ENCODE results near the gene KCNH2. TPM values are rescaled to one million over a fixed set of nuclear protein-coding genes. Genes with fewer than 3 reads are reported as not detected.

The KCNH2 gene
- polyA plus RNA-seq, 1 of the 3 experiments (the other 2 are of a cell fraction): 2.2 TPM

DNA sequence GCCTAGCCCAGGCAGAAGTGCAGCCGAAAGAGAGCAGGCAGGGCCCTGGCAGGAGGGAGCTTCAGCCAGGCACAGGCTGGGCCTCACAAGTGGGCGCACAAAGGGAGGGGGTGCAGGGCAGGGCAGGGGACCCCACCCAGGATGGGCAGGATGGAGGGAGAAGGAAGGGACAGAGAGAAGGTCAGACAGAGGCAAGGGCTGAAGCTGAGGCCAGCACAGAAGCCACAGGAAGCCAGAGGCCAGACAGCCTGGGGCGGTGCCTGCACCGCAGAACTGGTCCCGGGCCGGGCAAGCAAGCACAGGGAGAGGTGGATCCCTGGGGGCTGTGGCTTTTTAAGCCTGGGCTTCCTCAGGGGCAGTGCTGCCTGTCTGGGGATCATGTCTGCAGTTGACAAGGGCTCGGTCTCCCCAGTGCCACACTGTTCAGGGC, 29.4 kb upstream of the KCNH2 start:
- peak; percentile 71 for DNase-seq
- Histone ChIP-seq H3K4me3 (ENCODE audit: low read depth in 2 of 2, low read length in 1 of 2) (no peak overlapping the region), H3K27ac (ENCODE audit: low read depth in 2 of 2, low read length in 1 of 2) (no peak overlapping the region; a peak in 1 of 4 replicates), H3K9ac (no peak overlapping the region), H4K20me1 (ENCODE audit: insufficient read depth) (no peaks in the 10 kb centered on the region), H3K36me3 (replicated peaks in 1 of 2; ENCODE audit: control insufficient read depth in 1 of 2, insufficient read depth in 2 of 2, low read length in 1 of 2) (no peaks in the 10 kb centered on the region), H3K9me3 (no peaks in the 10 kb centered on the region), H3K4me1 (ENCODE audit: control insufficient read depth in 1 of 2, insufficient read depth in 2 of 2, low read depth in 1 of 2, low read length in 1 of 2) (peaks cover 0 to 14% of the 10 kb centered on the region in 2 experiments; a peak in 1 of 4 replicates), H3K9me2 (no peaks in the 10 kb centered on the region), H3F3A (replicated peaks; ENCODE audit: insufficient read depth) (no peaks in the 10 kb centered on the region), H3K79me2 (ENCODE audit: insufficient read depth) (no peaks in the 10 kb centered on the region), H3K4me2 (no peak overlapping the region), H3K27me3 (ENCODE audit: insufficient read depth) (0 out of 2 replicates have a peak, but pooled peaks cover 5% of the 10 kb centered on the region), H2AFZ (ENCODE audit: low read depth) (no peak overlapping the region)
- CTCF ChIA-PET: interaction anchor here (0.7 to 11.3 kb wide), 12 partner anchors 9 to 240 kb away, joined by 3 to 151 read pairs (median 10); partner anchors contain the start of genes ATG9B, GBX1 and NOS3
- POLR2A ChIA-PET: interaction anchor here (0.9 to 1.0 kb wide), 2 partner anchors 10 to 35 kb away, joined by 3 read pairs; no protein-coding TSS in a partner anchor
- TF ChIP-seq MEF2A (IDR thresholded peaks at IDR 0.05; ENCODE audit: borderline replicate concordance, low read depth) (no peak), JUND (IDR thresholded peaks at IDR 0.05) (no peak), RFX5 (IDR thresholded peaks at IDR 0.05; ENCODE audit: low read length) (no peak), FOXJ3 (CRISPR knock-in tag; IDR thresholded peaks at IDR 0.05) (no peak), GABPA (IDR thresholded peaks at IDR 0.05; ENCODE audit: low read depth) (no peak), FOXM1 (IDR thresholded peaks at IDR 0.05; ENCODE audit: low read depth) (no peak), NRF1 (IDR thresholded peaks at IDR 0.05; ENCODE audit: low read depth, low read length) (no peak)
- TF ChIP-seq, protein P1, sequence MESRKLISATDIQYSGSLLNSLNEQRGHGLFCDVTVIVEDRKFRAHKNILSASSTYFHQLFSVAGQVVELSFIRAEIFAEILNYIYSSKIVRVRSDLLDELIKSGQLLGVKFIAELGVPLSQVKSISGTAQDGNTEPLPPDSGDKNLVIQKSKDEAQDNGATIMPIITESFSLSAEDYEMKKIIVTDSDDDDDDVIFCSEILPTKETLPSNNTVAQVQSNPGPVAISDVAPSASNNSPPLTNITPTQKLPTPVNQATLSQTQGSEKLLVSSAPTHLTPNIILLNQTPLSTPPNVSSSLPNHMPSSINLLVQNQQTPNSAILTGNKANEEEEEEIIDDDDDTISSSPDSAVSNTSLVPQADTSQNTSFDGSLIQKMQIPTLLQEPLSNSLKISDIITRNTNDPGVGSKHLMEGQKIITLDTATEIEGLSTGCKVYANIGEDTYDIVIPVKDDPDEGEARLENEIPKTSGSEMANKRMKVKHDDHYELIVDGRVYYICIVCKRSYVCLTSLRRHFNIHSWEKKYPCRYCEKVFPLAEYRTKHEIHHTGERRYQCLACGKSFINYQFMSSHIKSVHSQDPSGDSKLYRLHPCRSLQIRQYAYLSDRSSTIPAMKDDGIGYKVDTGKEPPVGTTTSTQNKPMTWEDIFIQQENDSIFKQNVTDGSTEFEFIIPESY (IDR thresholded peaks at IDR 0.05; ENCODE audit: borderline replicate concordance, low read depth): no peak
- WGBS (ENCODE audit: low lambda C conversion rate): 79% methylated on average over 3 of the region's 7 CpGs

DNA sequence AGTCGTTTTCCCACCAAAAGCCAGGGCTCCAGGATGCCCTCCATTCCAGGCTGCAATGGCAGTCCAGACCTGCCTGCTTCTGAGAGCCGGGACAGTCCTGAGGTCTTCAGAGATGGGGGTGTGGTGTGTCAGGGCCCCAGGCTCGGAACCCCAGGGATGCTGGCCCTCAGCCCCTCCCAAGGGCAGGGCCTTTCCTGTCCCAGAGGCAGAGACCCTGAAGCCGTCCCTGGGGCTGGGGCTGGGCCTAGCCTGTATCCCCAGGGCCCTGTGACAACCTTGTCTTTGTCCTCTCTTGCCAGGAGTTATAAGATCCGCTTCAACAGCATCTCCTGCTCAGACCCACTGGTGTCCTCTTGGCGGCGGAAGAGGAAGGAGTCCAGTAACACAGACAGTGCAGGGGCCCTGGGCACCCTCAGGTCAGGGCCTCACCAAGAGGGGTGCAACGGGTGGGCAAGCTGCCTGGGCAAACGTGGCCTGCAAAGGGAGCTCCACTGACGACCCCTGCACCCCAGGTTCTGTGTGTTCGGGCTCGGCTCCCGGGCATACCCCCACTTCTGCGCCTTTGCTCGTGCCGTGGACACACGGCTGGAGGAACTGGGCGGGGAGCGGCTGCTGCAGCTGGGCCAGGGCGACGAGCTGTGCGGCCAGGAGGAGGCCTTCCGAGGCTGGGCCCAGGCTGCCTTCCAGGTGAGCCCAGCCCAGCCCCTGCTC, 28.6 kb upstream of the KCNH2 start:
- Histone ChIP-seq H3K9me2 (no peaks in the 10 kb centered on the region), H3K9me3 (no peaks in the 10 kb centered on the region), H3K36me3 (replicated peaks in 1 of 2; ENCODE audit: control insufficient read depth in 1 of 2, insufficient read depth in 2 of 2, low read length in 1 of 2) (no peaks in the 10 kb centered on the region), H3K27me3 (ENCODE audit: insufficient read depth) (0 out of 2 replicates have a peak, but pooled peaks cover 5% of the 10 kb centered on the region), H3K79me2 (ENCODE audit: insufficient read depth) (no peaks in the 10 kb centered on the region), H3K27ac (ENCODE audit: low read depth in 2 of 2, low read length in 1 of 2) (no peak overlapping the region), H3K4me2 (no peak overlapping the region), H3F3A (replicated peaks; ENCODE audit: insufficient read depth) (no peaks in the 10 kb centered on the region), H3K4me1 (ENCODE audit: control insufficient read depth in 1 of 2, insufficient read depth in 2 of 2, low read depth in 1 of 2, low read length in 1 of 2) (peaks cover 0 to 14% of the 10 kb centered on the region in 2 experiments; a peak in 1 of 4 replicates), H2AFZ (ENCODE audit: low read depth) (no peak overlapping the region), H3K9ac (no peak overlapping the region), H3K4me3 (ENCODE audit: low read depth in 2 of 2, low read length in 1 of 2) (no peak overlapping the region), H4K20me1 (ENCODE audit: insufficient read depth) (no peaks in the 10 kb centered on the region)
- TF ChIP-seq MEF2A (IDR thresholded peaks at IDR 0.05; ENCODE audit: borderline replicate concordance, low read depth): no peak
- TF ChIP-seq CHD2 (IDR thresholded peaks at IDR 0.05; ENCODE audit: low read length, partially characterized antibody): no peak
- no peak for TF ChIP-seq NFIC (IDR thresholded peaks at IDR 0.05; ENCODE audit: borderline replicate concordance)
- no peak for TF ChIP-seq NRF1 (IDR thresholded peaks at IDR 0.05; ENCODE audit: low read depth, low read length)
- no peak for TF ChIP-seq FOXJ3 (CRISPR knock-in tag; IDR thresholded peaks at IDR 0.05)
- no peak for TF ChIP-seq GABPA (IDR thresholded peaks at IDR 0.05; ENCODE audit: low read depth)
- TF ChIP-seq, protein P2, sequence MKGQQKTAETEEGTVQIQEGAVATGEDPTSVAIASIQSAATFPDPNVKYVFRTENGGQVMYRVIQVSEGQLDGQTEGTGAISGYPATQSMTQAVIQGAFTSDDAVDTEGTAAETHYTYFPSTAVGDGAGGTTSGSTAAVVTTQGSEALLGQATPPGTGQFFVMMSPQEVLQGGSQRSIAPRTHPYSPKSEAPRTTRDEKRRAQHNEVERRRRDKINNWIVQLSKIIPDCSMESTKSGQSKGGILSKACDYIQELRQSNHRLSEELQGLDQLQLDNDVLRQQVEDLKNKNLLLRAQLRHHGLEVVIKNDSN (IDR thresholded peaks at IDR 0.05; ENCODE audit: borderline replicate concordance, low read depth): no peak
- TF ChIP-seq, protein P1 (IDR thresholded peaks at IDR 0.05; ENCODE audit: borderline replicate concordance, low read depth): no peak
- TF ChIP-seq MXI1 (IDR thresholded peaks at IDR 0.05; ENCODE audit: low read depth, low read length): no peak
- TF ChIP-seq JUND (IDR thresholded peaks at IDR 0.05): no peak
- no peak for TF ChIP-seq EP300 (IDR thresholded peaks at IDR 0.05; ENCODE audit: borderline replicate concordance in 1 of 2, low read depth in 1 of 2, low read length in 1 of 2)
- TF ChIP-seq POLR2AphosphoS5 (IDR thresholded peaks at IDR 0.05; ENCODE audit: low read depth, low read length): no peak
- TF ChIP-seq EZH2phosphoT487 (IDR thresholded peaks at IDR 0.05; ENCODE audit: borderline replicate concordance, low read depth): no peak
- TF ChIP-seq YY1 (IDR thresholded peaks at IDR 0.05; ENCODE audit: low read depth): no peak
- no peak for TF ChIP-seq GATA2 (CRISPR knock-in tag; IDR thresholded peaks at IDR 0.05)
- no peak for TF ChIP-seq RXRA (IDR thresholded peaks at IDR 0.05; ENCODE audit: borderline replicate concordance, low read depth)
- TF ChIP-seq SIN3A (IDR thresholded peaks at IDR 0.05; ENCODE audit: borderline replicate concordance, low read depth, low read length): no peak
- no peak for TF ChIP-seq RFX5 (IDR thresholded peaks at IDR 0.05; ENCODE audit: low read length)
- TF ChIP-seq, protein P3, sequence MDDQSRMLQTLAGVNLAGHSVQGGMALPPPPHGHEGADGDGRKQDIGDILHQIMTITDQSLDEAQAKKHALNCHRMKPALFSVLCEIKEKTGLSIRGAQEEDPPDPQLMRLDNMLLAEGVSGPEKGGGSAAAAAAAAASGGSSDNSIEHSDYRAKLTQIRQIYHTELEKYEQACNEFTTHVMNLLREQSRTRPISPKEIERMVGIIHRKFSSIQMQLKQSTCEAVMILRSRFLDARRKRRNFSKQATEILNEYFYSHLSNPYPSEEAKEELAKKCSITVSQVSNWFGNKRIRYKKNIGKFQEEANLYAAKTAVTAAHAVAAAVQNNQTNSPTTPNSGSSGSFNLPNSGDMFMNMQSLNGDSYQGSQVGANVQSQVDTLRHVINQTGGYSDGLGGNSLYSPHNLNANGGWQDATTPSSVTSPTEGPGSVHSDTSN (IDR thresholded peaks at IDR 0.05): no peak
- no peak for DNase-seq
- CTCF ChIA-PET: interaction anchor here (0.7 to 11.3 kb wide), 12 partner anchors 8 to 558 kb away, joined by 3 to 151 read pairs (median 10); partner anchors contain the start of genes ATG9B, GBX1 and NOS3
- 70% methylated on average over 18 of the region's 23 CpGs for WGBS (ENCODE audit: low lambda C conversion rate)
- POLR2A ChIA-PET: no interaction called here
